AG09319 (cell line): ENCODE data around the gene DNAJA3.

Experiments
- DNase-seq: peaks from one replicate; pipeline ENCODE4 v3.0.0-alpha.2; 2010; ENCODE audit warnings: low read depth; ENCODE audit errors: extremely low read depth
- TF ChIP-seq, protein P1 (sequence below): IDR thresholded peaks from 2 replicates; pipeline ENCODE4 v1.5.1; 2011; ENCODE audit warnings: low read depth, mild to moderate bottlenecking, inconsistent platforms, low read length, moderate library complexity

Gene DNAJA3

DNA sequence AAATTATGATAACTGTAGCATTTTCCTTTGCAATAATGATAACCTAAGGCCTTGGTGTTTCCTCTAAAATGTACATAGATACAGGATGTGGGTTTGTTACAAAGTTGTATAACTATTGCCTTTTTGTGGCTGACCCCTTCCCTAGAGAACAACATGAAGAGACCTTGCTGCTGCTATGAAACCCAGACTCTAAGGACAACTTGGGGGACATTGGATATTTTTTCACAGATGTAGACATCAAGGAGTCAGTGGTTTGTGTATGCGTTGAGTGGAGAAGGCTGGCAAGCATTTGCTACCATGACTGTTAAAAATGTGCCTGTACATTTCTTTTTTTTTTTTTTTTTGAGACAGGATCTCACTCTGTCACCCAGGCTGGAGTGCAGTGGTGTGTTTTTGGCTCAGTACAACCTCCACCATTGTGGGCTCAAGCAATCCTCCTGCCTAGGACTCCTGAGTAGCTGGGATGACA lies 62.9 kb downstream of the DNAJA3 start:
- no peak for DNase-seq
- TF ChIP-seq, protein P1, sequence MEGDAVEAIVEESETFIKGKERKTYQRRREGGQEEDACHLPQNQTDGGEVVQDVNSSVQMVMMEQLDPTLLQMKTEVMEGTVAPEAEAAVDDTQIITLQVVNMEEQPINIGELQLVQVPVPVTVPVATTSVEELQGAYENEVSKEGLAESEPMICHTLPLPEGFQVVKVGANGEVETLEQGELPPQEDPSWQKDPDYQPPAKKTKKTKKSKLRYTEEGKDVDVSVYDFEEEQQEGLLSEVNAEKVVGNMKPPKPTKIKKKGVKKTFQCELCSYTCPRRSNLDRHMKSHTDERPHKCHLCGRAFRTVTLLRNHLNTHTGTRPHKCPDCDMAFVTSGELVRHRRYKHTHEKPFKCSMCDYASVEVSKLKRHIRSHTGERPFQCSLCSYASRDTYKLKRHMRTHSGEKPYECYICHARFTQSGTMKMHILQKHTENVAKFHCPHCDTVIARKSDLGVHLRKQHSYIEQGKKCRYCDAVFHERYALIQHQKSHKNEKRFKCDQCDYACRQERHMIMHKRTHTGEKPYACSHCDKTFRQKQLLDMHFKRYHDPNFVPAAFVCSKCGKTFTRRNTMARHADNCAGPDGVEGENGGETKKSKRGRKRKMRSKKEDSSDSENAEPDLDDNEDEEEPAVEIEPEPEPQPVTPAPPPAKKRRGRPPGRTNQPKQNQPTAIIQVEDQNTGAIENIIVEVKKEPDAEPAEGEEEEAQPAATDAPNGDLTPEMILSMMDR = no peak

DNA sequence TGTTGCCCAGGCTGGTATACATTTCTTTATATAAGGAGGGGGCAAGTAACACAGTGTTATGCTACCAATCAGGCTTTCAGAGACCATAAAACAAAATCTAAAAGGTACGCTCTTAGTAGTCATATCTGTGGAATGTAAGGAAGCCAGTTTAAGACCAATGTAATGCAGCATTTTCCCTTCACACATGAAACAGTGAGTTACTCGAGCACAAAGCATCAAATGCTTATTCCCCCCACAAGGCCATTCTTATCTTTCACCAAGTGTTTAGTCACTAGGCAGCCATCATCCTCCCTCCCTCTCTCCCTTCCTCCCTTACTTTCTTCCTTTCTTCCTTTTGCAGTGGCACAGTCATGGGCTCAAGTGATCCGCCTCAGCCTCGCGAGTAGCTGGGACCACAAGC lies 63.4 kb downstream of the DNAJA3 start:
- TF ChIP-seq, protein P1 = no peak
- no peak for DNase-seq

DNA sequence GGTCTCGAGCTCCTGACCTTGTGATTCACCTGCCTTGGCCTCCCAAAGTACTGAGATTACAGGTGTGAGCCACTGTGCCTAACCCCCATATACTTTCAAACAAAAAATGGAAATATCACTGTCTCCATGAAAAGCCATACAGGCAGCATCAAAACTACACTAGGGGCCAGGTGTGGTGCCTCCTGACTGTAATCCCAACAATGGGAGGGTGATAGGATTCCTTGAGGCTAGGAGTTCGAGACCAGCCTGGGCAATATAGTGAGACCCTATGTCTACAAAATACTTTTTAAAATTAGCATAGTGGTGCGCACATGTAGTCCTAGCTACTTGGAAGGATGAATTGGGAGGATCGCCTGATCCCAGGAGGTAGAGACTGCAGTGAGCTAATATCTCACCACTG lies 66.2 kb downstream of the DNAJA3 start:
- TF ChIP-seq, protein P1 = no peak

GRCh38 chr16:4494746-4495490 lies 69.2 kb downstream of the DNAJA3 start:
- TF ChIP-seq, protein P1 = no peak
- no peak for DNase-seq

More for the DNA sequence above, 66.2 kb downstream of the DNAJA3 start:
- DNase-seq = no peak

DNA sequence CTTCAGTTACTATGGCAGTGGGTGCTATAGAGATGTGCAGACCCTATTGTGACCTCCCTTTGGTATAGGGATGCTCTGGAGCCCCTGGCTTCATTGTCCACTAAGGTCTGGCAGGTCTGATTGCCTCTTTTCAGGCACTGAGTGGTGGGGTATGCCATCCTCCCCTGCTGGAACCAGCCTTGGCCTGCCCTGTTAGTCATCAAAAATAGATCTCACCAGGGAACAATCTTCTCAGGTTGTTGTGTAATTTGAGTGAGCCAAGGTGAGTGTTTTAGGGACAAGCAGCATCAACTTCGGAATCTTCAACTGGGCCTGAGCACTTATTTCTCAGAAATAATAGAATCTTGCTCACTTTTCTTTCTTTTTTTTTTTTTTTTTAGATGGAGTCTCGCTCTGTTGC lies 70.1 kb downstream of the DNAJA3 start:
- TF ChIP-seq, protein P1 = no peak
- DNase-seq = no peak

DNA sequence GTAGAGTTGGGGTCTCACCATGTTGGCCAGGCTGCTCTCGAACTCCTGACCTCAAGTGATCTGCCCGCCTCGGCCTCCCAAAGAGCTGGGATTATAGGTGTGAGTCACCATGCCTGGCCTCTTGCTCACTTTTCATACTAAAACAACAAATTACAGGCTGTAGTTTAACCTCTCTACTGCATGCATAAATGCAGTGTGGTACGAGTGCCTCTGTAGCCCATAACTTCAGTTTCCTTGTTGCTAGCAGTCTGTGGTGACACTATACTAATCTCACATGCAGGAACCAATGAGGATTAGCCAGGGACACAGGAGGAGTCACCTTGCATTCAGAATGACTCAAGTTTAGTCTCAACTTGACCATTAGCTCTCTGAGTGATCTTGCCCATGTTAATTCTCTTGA lies 70.6 kb downstream of the DNAJA3 start:
- TF ChIP-seq, protein P1 = no peak
- DNase-seq = no peak

DNA sequence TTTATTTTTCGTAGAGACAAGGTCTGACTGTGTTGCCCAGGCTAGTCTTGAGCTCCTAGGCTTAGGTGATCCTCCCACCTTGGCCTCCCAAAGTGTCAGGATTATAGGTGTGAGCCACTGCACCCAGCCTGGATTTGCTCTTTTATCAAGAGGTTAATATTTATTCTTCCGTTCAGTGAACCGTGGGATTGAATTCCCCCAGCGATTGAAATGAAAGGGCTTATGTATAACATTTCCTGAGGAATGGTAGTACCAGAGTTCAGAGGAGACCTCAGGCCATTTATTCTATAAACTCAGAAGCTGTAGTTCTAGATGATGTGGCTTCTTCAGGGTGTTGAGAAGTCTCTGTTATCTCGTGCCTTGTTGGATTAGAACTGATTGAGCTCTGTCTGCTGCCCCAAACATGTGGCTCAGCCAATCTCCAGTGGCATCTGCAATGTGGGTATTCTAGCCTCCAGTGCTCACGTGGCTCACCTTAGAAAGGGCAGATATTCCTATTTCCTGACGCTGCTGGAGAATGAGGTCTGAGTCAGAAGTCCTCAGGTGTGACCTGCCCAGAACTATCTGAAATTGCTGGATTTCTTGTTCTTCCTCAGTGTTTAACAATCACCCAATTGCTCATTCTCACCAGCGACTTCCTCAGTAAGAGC lies 73.0 kb downstream of the DNAJA3 start:
- no peak for DNase-seq

More for the DNA sequence above, 73.0 kb downstream of the DNAJA3 start:
- TF ChIP-seq, protein P1 = no peak
